Measurements from ENCODE around the gene ADRA2B.
"Not testable (repeated sequence)": the region's sequence is repeated elsewhere in the genome, so short reads cannot be mapped to it uniquely, and the experiment has no call there.

The ADRA2B gene

GRCh38 chr2:96065954-96066353, 50.4 kb downstream of the ADRA2B start:
- intact Hi-C loops (cut with micrococcal nuclease); H3K27ac Mint-ChIP-seq; H3K4me3 Mint-ChIP-seq; H3K36me3 Mint-ChIP-seq (ENCODE audit: low read depth); H3K9me3 Mint-ChIP-seq: not testable (repeated sequence)
- Mint-ChIP-seq H3K4me1 (ENCODE audit: low read depth) (peaks cover 19% of the 10 kb centered on the region), H3K27me3 (peaks cover 20% of the 10 kb centered on the region)

- H3K36me3 Mint-ChIP-seq (ENCODE audit: low read depth): no peaks in the 10 kb centered on the region
- no peaks in the 10 kb centered on the region for H3K9me3 Mint-ChIP-seq
- H3K4me1 Mint-ChIP-seq (ENCODE audit: low read depth): peaks cover 19% of the 10 kb centered on the region
- H3K27ac Mint-ChIP-seq: no peak overlapping the region
- no peak overlapping the region for H3K4me3 Mint-ChIP-seq
- H3K27me3 Mint-ChIP-seq: peaks cover 16% of the 10 kb centered on the region
- intact Hi-C loops (cut with micrococcal nuclease): no loop called here
Observed at GRCh38 chr2:96065381-96065930, 50.9 kb downstream of the ADRA2B start.

DNA sequence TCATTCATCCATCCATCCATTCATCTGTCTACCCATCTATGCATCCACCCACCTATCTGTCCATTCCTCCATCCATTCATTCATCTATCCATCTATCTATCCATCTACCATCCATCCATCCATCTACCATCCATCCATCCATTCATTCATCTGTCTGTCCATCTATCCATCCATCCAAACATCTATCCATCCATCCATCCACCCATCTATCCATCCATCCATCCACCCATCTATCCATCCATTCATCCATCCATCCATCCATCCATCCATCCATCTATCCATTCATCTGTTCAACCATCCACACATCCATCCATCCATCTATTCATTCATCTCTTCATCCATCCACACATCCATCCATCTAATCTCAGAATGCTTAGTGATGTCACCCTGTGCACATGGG, 51.6 kb downstream of the ADRA2B start:
- H3K36me3 Mint-ChIP-seq (ENCODE audit: low read depth); H3K9me3 Mint-ChIP-seq; intact Hi-C loops (cut with micrococcal nuclease); H3K27ac Mint-ChIP-seq; H3K4me3 Mint-ChIP-seq: not testable (repeated sequence)
- Mint-ChIP-seq H3K27me3 (peaks cover 11% of the 10 kb centered on the region), H3K4me1 (ENCODE audit: low read depth) (peaks cover 19% of the 10 kb centered on the region)

GRCh38 chr2:96064047-96064675, 52.2 kb downstream of the ADRA2B start:
- H3K27ac Mint-ChIP-seq; H3K9me3 Mint-ChIP-seq; H3K4me3 Mint-ChIP-seq; intact Hi-C loops (cut with micrococcal nuclease); H3K36me3 Mint-ChIP-seq (ENCODE audit: low read depth): not testable (repeated sequence)
- Mint-ChIP-seq H3K27me3 (peaks cover 11% of the 10 kb centered on the region), H3K4me1 (ENCODE audit: low read depth) (peaks cover 19% of the 10 kb centered on the region)

DNA sequence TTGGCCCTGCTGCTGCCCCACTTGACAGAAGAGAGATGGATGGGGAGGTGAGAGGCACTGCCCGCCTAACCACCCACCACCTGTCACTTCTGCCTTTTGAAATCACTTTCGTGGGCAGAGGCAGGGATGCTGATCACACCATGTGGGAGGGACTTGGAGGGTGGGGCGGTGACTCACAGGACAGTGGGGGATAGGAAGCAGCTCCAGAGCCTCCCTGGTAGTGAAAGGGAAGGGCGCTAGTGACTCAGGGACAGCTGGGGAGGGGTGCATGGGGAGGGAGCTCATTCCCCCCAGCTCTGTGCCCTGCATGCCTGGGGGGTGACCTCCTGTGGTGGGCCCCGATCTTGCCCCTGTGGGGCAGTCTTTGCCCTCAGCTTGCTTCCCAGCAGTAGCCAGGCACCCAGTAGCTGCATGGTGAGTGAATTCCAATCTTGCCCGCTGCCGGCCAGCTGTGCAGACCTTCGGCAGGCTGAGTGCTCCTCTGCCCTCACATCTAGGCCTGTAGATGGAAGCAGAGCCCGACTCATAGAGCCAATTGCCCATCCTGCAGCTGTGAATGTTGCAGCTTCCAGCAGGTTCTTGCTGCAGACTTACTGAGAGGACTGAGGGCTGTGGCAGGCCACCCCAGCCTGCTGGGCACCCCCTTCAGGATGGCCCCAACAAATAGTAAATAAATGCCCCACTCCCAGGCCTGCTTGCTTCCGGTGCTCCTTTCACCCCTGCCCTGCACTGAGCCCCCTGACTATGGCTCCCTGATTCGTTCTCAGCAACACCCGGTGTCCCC, 53.1 kb downstream of the ADRA2B start:
- Mint-ChIP-seq H3K4me1 (ENCODE audit: low read depth) (peaks cover 19% of the 10 kb centered on the region), H3K4me3 (peak overlapping the region; percentile 7), H3K27me3 (peaks cover 11% of the 10 kb centered on the region)
- H3K9me3 Mint-ChIP-seq; H3K27ac Mint-ChIP-seq; H3K36me3 Mint-ChIP-seq (ENCODE audit: low read depth); intact Hi-C loops (cut with micrococcal nuclease): not testable (repeated sequence)
